NCI-H1105 (cell line): ENCODE data around the gene MARCKSL1.
A peak's percentile ranks its signal among the peaks of the same experiment; 100 is the strongest.

Experiments used
- DNase-seq: peaks from one replicate; lab custom pipeline; 2025; lab: John Stamatoyannopoulos, UW

The MARCKSL1 gene

GRCh38 chr1:32352831-32353383 is 16.9 kb upstream of the MARCKSL1 start:
- DNase-seq, result no peak

DNA sequence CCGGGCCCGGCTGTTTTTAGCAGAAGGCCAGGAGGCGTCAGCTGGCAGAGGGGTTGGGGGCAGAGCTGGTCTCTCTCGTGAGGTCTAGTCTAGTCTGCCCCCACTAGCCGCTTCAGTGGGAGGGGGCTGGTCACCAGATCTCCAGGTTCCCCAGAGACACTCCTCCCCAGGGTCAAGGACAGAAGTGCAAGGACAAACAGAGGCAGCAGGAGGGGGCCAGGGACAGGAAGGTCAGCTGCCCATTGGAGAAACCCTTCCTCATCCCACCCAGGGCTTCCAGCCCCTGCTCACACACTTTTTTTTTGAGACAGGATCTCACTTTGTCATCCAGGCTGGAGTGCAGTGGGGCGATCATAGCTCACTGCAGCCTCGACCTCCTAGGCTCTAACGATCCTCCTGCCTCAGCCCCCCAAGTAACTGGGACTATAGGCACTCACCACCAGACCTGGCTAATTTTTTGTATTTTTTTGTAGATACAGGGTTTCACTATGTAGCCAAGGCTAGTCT is 16.3 kb upstream of the MARCKSL1 start:
- no peak for DNase-seq

GRCh38 chr1:32351399-32352238 is 15.6 kb upstream of the MARCKSL1 start:
- peak; percentile 97 for DNase-seq

DNA sequence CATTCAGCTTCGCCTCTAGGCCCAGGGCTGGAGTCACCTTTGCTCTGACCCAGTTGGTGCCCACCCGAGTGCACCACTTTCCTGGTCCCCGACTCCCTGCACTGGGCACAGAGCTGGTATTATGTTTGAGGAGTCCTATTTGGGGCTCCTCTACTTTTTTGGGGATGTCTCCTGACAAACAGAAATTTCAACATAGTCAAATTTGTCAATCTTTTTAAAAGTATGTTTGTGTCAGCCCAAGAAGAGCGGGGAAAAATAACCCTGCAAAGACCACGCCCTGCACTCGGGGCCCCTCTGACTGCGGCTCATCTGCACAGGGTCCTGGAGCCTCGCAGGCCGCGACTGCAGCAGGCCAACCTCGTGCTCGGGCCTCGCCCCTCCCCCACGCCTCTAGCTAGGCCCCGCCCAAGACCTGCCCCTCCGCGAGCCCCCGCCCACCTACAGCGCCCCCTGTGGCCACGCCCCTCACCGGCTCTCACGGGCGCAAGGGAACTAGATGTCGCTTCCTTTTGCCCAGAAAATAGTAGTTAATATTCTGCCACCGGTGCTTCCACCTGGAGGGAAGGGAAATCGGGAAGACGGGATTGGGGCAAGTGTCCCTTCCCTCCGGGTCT is 14.9 kb upstream of the MARCKSL1 start:
- peak; percentile 80 for DNase-seq

DNA sequence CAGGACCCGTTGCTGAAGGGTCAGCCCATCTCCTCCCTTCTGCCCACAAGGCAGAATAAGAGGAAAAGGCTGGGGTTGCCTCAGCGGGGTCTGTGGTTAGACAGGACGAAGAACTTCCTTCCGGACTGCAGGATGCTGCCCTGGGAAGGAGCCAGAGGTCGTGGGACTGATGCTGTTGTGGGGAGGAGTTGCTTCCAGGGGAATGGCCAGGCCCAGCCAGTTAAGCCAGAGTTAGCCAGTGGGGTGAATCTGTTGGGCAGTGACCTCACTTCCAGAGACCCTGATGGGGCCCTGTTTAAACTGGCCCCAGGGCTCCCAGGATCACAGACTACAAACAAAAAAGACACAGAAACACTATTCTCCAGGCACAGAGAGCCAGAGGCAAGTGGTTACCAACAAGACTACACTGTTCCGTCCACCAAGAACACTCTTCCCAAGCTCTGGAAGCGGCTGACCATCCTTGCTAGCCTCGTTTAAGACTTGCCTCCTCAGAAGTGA is 13.2 kb upstream of the MARCKSL1 start:
- no peak for DNase-seq

DNA sequence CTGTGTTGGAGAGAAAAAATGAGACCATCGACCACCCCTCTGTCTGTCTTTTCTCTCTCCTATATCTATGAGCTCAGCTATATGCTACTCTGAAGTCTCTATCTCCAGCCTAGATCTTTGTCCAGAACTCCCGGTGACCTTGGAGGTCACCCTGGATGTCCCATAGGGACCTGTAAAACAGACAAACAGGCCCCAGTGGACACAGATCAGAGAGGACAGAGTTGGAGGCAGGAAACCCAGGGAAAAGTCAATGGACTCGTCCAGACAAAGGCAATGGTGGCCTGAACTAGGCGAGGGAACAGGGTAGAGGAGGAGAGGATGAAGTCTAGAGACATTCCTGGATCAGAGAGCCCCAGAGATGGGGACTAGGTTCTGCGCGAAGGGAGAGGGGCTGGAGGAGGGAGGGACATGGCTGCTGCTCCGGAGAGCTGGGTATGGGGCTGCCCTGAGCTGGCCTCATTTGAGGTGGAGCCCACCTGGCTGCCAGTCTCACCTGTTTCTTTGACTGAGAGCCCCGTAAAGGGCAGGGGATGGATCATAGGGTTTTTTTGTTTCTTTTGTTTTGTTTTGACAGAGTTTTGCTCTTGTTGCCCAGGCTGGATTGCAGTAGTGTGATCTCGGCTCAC is 10.6 kb upstream of the MARCKSL1 start:
- no peak for DNase-seq

- no peak for DNase-seq
Observed at GRCh38 chr1:32345289-32345827, 9.3 kb upstream of the MARCKSL1 start.

DNA sequence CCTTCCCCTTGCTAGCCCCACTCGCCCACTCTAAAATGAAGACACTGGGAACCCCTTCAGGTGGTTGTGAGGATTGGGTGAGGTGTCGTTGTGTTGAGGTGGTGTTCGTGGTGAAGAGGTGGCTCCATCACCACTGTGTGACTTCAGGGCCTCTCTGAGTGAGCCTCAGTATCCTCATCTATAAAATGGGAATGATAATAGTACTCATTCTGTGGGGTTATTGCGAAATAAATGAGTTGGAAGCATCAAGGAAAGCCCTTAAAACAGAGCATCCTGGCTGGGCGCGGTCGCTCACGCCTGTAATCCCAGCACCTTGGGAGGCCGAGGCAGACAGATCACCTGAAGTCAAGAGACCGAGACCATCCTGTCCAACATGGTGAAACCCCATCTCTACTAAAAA is 6.7 kb upstream of the MARCKSL1 start:
- DNase-seq, result no peak

- no peak for DNase-seq
Observed at GRCh38 chr1:32341971-32342370, 5.9 kb upstream of the MARCKSL1 start.

- DNase-seq, result no peak
Observed at GRCh38 chr1:32341186-32341757, 5.2 kb upstream of the MARCKSL1 start.

- DNase-seq, result no peak
Observed at GRCh38 chr1:32339363-32339978, 3.4 kb upstream of the MARCKSL1 start.

DNA sequence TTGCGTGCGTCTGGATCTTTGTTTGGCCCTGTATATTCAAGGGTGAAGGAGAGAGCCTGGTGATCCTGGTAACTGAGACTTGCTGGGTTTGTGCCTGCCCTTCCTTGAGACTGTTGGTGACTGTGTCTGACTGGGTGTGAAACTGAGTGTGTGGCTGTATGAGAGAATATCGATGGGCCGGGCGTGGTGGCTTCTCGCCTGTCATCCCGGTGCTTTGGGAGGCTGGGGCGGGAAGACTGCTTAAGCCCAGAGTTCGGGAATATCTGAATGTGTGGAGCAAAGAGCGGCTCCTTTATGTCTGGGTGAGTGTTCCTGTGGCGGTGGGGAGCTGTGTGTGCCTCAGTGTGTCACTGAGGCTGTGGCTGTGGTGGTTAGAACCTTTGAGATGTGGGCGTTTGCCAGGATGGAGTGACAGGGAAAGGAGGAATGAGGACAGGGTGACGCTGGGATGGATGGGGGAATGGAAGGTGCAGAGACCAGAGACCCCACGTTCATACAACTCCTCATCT is 2.7 kb upstream of the MARCKSL1 start:
- no peak for DNase-seq

DNA sequence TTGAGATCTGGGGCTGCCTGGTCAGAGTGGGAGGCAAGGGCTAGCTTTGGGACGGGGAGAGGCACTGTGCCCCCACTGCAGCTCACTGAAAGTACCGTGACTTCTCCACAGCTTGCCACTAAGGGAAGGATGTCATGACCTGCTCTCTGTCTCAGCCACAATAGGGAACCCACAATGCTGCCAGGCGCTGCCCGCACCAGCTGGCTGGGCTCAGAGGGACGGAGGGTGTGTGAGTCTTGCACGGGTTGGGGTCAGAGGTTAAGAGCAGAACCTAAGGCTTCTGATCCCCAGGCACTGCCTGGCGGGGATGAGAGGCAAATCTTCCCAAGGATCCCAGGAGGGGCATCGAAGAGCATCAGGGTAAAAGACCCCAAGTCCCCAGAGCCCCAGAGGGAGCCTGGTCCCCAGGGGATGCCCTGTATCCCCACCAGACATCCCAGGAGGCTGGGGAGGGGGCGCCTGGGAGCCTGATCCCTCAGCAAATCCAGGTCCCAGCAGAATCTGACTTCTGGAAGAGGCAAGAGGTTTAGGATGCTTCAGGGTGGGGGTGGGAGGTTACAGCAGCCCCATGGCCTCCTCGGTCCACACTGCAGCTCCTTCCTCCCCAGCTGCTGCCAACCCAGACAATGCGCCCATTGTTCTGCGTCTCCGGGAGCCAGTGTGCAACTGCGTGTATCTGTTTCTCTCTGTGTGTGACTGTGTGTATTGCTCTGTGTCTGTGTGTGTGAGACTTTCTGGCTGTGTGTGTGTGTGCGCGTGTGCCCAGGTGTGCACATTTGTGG is 2.0 kb upstream of the MARCKSL1 start:
- no peak for DNase-seq

DNA sequence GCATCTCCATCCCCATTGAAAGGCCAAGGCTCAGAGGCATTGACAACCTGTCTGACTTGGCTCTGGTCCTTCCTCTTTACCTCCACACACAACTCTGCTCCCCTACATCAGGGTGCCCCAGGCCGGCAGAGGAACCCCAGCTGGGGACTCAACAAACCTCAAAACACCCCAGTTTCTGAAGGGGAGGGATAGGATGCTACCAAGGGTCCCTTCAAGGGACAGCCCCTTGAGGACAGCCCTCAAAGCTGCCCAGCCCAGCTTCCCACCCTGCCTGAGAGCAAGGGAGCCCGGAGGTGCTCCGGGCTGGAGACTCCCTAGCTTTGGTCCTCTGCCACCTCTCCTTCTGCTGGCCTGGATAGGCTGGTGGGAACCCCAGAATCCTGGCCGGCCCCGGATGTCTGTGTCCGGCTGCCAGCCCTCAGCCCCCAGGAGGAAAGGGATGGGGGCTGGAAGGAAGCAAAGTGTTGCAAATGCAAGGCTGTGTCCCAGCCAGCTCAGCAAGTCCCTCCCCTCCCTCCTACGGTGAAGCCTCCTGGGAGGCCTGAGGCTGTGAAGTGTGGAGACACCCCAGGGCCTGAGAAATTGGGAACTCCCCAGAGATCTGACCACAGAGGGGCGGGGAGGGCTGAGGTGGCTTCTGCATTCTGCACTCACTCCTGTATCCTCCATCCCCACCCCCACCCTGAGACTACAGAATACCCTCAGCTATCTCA is 1.1 kb upstream of the MARCKSL1 start:
- DNase-seq, result no peak

DNA sequence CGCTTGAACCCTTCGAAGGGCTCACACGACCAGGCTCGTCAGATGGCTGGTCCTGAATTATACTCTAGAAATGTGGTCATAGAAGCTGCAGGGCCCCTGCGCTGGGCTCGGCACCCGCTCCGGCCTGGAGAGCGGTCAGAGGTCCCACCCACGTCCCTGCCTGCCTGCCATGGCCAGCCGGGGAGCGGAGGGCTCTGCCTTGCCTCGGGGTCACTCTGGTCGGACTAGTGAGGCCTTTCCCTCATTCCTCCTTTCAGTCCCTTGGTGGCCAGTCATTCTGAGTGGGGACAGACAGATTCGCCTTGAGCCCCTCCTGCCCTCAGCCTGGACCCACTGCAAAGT is 529 bp upstream of the MARCKSL1 start:
- no peak for DNase-seq

- DNase-seq, result no peak
Observed at GRCh38 chr1:32335535-32335789, 571 bp downstream of the MARCKSL1 start.

GRCh38 chr1:32334864-32335534 is 1.0 kb downstream of the MARCKSL1 start:
- DNase-seq, result peak; percentile 39

DNA sequence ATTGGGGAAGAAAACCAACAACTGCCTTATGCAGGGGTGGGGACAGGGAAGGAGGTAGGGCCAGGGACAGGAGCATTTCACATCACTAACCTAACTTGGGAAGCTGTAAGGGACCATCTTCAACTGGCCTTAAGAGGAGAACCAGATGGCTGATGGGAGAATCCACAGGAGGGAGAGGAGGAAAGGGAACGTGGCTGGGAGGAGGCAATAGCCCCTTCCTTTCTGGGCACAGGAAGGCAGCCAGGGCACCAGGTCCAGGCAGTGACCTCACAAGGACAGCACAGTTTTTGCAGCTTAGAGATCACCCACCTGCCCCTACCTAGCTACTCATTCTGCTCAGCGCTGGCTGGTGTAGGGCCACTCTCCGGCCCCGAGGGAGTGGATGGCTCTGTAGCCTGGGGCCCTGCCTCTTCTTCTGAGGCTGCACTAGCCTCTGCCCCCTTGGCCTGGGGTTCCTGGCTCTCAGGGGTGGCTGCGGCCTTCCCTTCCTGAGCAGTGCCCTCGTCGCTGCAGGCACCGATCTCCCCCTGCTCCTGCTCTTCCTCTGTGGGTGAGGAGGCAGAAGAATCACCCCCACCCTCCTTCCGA is 1.7 kb downstream of the MARCKSL1 start:
- DNase-seq, result no peak
